ENCODE data around the gene SAMHD1. TPM values are rescaled to one million over a fixed set of nuclear protein-coding genes. Genes with fewer than 3 reads are reported as not detected.

Gene SAMHD1
- total and polyA plus RNA-seq, 9 of the 15 experiments (the other 6 are each of a cell fraction or from before 2014, with no cell fraction given) = 6.8 to 20.4 (median 14.8) TPM

- TF ChIP-seq THRA (IDR thresholded peaks at IDR 0.05) = no peak
- TF ChIP-seq ASH1L (IDR thresholded peaks at IDR 0.05; ENCODE audit: borderline replicate concordance, low read depth, partially characterized antibody) = no peak
- no peak for TF ChIP-seq RBM39 (optimal IDR thresholded peaks at IDR 0.05; ENCODE audit: low read depth, low read length)
- TF ChIP-seq ZNF586 (CRISPR knock-in tag; conservative IDR thresholded peaks at IDR 0.05) = no peak
- TF ChIP-seq ZNF764 (CRISPR knock-in tag; IDR thresholded peaks at IDR 0.05; ENCODE audit: low read depth) = no peak
- no peak for TF ChIP-seq CTCF (IDR thresholded peaks at IDR 0.05 in 2 of 3, conservative IDR thresholded peaks at IDR 0.05 in 1 of 3; ENCODE audit: insufficient read depth in 2 of 3, low read depth in 1 of 3, low read length in 3 of 3)
- TF ChIP-seq, protein P1, sequence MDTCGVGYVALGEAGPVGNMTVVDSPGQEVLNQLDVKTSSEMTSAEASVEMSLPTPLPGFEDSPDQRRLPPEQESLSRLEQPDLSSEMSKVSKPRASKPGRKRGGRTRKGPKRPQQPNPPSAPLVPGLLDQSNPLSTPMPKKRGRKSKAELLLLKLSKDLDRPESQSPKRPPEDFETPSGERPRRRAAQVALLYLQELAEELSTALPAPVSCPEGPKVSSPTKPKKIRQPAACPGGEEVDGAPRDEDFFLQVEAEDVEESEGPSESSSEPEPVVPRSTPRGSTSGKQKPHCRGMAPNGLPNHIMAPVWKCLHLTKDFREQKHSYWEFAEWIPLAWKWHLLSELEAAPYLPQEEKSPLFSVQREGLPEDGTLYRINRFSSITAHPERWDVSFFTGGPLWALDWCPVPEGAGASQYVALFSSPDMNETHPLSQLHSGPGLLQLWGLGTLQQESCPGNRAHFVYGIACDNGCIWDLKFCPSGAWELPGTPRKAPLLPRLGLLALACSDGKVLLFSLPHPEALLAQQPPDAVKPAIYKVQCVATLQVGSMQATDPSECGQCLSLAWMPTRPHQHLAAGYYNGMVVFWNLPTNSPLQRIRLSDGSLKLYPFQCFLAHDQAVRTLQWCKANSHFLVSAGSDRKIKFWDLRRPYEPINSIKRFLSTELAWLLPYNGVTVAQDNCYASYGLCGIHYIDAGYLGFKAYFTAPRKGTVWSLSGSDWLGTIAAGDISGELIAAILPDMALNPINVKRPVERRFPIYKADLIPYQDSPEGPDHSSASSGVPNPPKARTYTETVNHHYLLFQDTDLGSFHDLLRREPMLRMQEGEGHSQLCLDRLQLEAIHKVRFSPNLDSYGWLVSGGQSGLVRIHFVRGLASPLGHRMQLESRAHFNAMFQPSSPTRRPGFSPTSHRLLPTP (IDR thresholded peaks at IDR 0.05; ENCODE audit: borderline replicate concordance, extremely low read depth, insufficient read length) = peak; percentile 69
- peak; percentile 19; the same call in 1 of the 2 replicates for TF ChIP-seq SMARCA4 (IDR thresholded peaks at IDR 0.05)
- no peak for TF ChIP-seq CBX5 (IDR thresholded peaks at IDR 0.05; ENCODE audit: borderline replicate concordance, low read depth)
- TF ChIP-seq CXXC5 (CRISPR knock-in tag; IDR thresholded peaks at IDR 0.05) = peak; percentile 67
- no peak for TF ChIP-seq POLR2H (tag; IDR thresholded peaks at IDR 0.05; ENCODE audit: low read depth)
- TF ChIP-seq ZNF217 (CRISPR knock-in tag; IDR thresholded peaks at IDR 0.05) = no peak
- peak; percentile 17; the same call in 1 of the 2 replicates for TF ChIP-seq CBFA2T3 (IDR thresholded peaks at IDR 0.05)
- TF ChIP-seq ZNF449 (CRISPR knock-in tag; IDR thresholded peaks at IDR 0.05) = no peak
- no peak for TF ChIP-seq THAP7 (CRISPR knock-in tag; IDR thresholded peaks at IDR 0.05)
- no peak for TF ChIP-seq KAT7 (CRISPR knock-in tag; IDR thresholded peaks at IDR 0.05; ENCODE audit: borderline replicate concordance)
- no peak for TF ChIP-seq SMC3 (conservative IDR thresholded peaks at IDR 0.05; ENCODE audit: insufficient read depth, low read depth, low read length)
- no peak for TF ChIP-seq ZNF695 (CRISPR knock-in tag; IDR thresholded peaks at IDR 0.05)
- no peak for TF ChIP-seq HDAC8 (tag; IDR thresholded peaks at IDR 0.05)
- TF ChIP-seq JUNB (CRISPR knock-in tag; conservative IDR thresholded peaks at IDR 0.05) = no peak
These were observed 77.9 kb downstream of the SAMHD1 start (continued) for GRCh38 chr20:36873498-36874189.

Measured in K562 (cell line).